K562 (cell line): ENCODE measurements around the gene SORBS2. TPM values are rescaled to one million over a fixed set of nuclear protein-coding genes. Genes with fewer than 3 reads are reported as not detected.

Source experiments
- ATAC-seq: fragments of 200-7000 bp; cut with Tn5 transposase; 3 replicates; pipeline ENCODE4 v1.9.1; 2020; ENCODE audit warnings: moderate library complexity
- BruUV-seq: library from RNA; stranded (reverse); fragments of 400-500 nt; replicated peaks from 2 replicates; lab custom pipeline; 2021; lab: Mats Ljungman, UMichigan
- CTCF ChIA-PET: fragments of 300-600 bp; formaldehyde crosslinking; extraction: SDS; loops from one replicate; lab custom pipeline; 2021; ENCODE audit warnings: low intra/inter-chr PET ratio; lab: Yijun Ruan, JAX
- POLR2A ChIA-PET: fragments of 300-600, 350-650 bp; sonication (Branson Sonifier 250); formaldehyde crosslinking; extraction: SDS; loops from one replicate; lab custom pipeline; 2021; ENCODE audit warnings: antibody characterized with exemption, inconsistent platforms; lab: Yijun Ruan, JAX
- DNase-seq, 4 experiments: peaks; one replicate each; pipeline versions ENCODE4 v3.0.0 to v3.0.0-alpha.2; 2011 to 2018; ENCODE audit warnings: low spot score in 3 of 4, mixed read lengths in 3 of 4; ENCODE audit errors: extremely low read depth in 1 of 4
- FAIRE-seq: peaks from 2 replicates; lab custom pipeline; 2011; peaks lifted over from hg19 to GRCh38; lab: Jason Lieb, UNC
- H2AFZ ChIP-seq: 2 replicates; pipeline ENCODE4 v1.6.0; 2011; ENCODE audit warnings: low read depth, low read length, control low read depth, inconsistent platforms
- H3K27ac ChIP-seq: fragments of 200-600 bp; 3 replicates; pipeline ENCODE4 v1.8.0; 2011; ENCODE audit warnings: low read depth, mild to moderate bottlenecking, control low read depth, inconsistent platforms, low read length, moderate library complexity, mixed read lengths; ENCODE audit errors: extremely low read depth
- H3K27me3 ChIP-seq, 2 experiments: fragments of 300-600 bp in 1 of 2; 2 replicates in 1 of 2; 3 replicates in 1 of 2; pipeline versions ENCODE4 v1.6.0 to v1.8.0; 2011; ENCODE audit warnings: inconsistent platforms in 2 of 2, low read length in 2 of 2, mild to moderate bottlenecking in 1 of 2, mixed read lengths in 1 of 2, moderate library complexity in 1 of 2; ENCODE audit not compliant: control insufficient read depth in 2 of 2, insufficient read depth in 2 of 2
- H3K36me3 ChIP-seq: fragments of 300-600 bp; 3 replicates; pipeline ENCODE4 v1.8.0; 2011; ENCODE audit warnings: mild to moderate bottlenecking, low read length, inconsistent platforms; ENCODE audit not compliant: control insufficient read depth, insufficient read depth
- H3K4me1 ChIP-seq, 2 experiments: fragments of 200-600 bp in 1 of 2; replicated peaks in 1 of 2; 2 replicates in 1 of 2; 3 replicates in 1 of 2; pipeline versions ENCODE4 v1.5.1 to v1.8.0; 2011; ENCODE audit warnings: inconsistent platforms in 2 of 2, low read length in 2 of 2, mild to moderate bottlenecking in 1 of 2, mixed read lengths in 1 of 2, moderate library complexity in 1 of 2; ENCODE audit not compliant: control insufficient read depth in 2 of 2, insufficient read depth in 2 of 2
- H3K4me2 ChIP-seq: 2 replicates; pipeline ENCODE4 v1.6.1; 2011; ENCODE audit warnings: low read length, control low read depth, inconsistent platforms, mixed read lengths; ENCODE audit not compliant: insufficient read depth
- H3K4me3 ChIP-seq: fragments of 200-600 bp; sonication (generic), shearing (Covaris generic); 2 replicates; pipeline ENCODE4 v1.5.1; 2016; ENCODE audit warnings: control low read depth, inconsistent platforms
- H3K79me2 ChIP-seq: fragments of 200-600 bp; 3 replicates; pipeline ENCODE4 v1.8.0; 2011; ENCODE audit warnings: low read length, inconsistent platforms; ENCODE audit not compliant: control insufficient read depth, insufficient read depth
- H3K9ac ChIP-seq, 2 experiments: 2 replicates each; pipeline versions ENCODE4 v1.6.0 to v1.6.1; 2011; ENCODE audit warnings: low read depth in 2 of 2, low read length in 2 of 2, control low read depth in 1 of 2, inconsistent platforms in 1 of 2, mild to moderate bottlenecking in 1 of 2, mixed read lengths in 1 of 2; ENCODE audit not compliant: insufficient read depth in 1 of 2
- H3K9me1 ChIP-seq: one replicate; pipeline ENCODE4 v1.6.0; 2011; ENCODE audit warnings: inconsistent platforms, mild to moderate bottlenecking, low read length, moderate library complexity; ENCODE audit not compliant: control insufficient read depth, insufficient read depth
- H3K9me3 ChIP-seq: replicated peaks from 2 replicates; pipeline ENCODE4 v1.5.1; 2011; ENCODE audit warnings: low read depth, low read length, inconsistent platforms; ENCODE audit not compliant: control insufficient read depth, insufficient read depth
- H4K20me1 ChIP-seq: replicated peaks from 2 replicates; pipeline ENCODE4 v1.6.1; 2011; ENCODE audit warnings: low read length, inconsistent platforms, mixed read lengths; ENCODE audit not compliant: control insufficient read depth, insufficient read depth
- BHLHE40 ChIP-seq: IDR thresholded peaks from 2 replicates; pipeline ENCODE4 v1.6.1; 2011; ENCODE audit warnings: low read length, improper control_type of control experiment
- CEBPB ChIP-seq: fragments of 450-650 bp; IDR thresholded peaks from 2 replicates; pipeline ENCODE4 v1.6.1; 2016; ENCODE audit warnings: missing genetic modification characterization, missing compliant biosample characterization
- DACH1 ChIP-seq: fragments of 450-650 bp; IDR thresholded peaks from 2 replicates; pipeline ENCODE4 v1.6.1; 2018; ENCODE audit not compliant: partially characterized antibody
- GTF3C2 ChIP-seq: IDR thresholded peaks from 3 replicates; pipeline ENCODE4 v1.6.1; 2011; ENCODE audit warnings: borderline replicate concordance, mild to moderate bottlenecking, moderate library complexity; ENCODE audit not compliant: insufficient read length; ENCODE audit errors: extremely low read depth
- HNRNPUL1 ChIP-seq: fragments of 200-400 bp; formaldehyde crosslinking; IDR thresholded peaks from 2 replicates; pipeline ENCODE4 v1.6.1; 2017; ENCODE audit warnings: low read length
- JUND ChIP-seq, 2 experiments: IDR thresholded peaks; 2 replicates in 1 of 2; 3 replicates in 1 of 2; pipeline ENCODE4 v1.6.1; 2011; ENCODE audit warnings: borderline replicate concordance in 2 of 2, low read depth in 2 of 2, low read length in 2 of 2, improper control_type of control experiment in 1 of 2, missing biosample characterization in 1 of 2, missing genetic modification characterization in 1 of 2, missing genetic modification reagents in 1 of 2
- MED1 ChIP-seq: sonication (generic); formaldehyde crosslinking; IDR thresholded peaks from 2 replicates; pipeline ENCODE4 v1.8.1; 2023; ENCODE audit warnings: missing genetic modification reagents, borderline replicate concordance
- NFE2 ChIP-seq: IDR thresholded peaks from 2 replicates; pipeline ENCODE4 v1.6.1; 2014; ENCODE audit warnings: antibody characterized with exemption, low read depth
- RBM22 ChIP-seq: fragments of 200-400 bp; formaldehyde crosslinking; IDR thresholded peaks from 2 replicates; pipeline ENCODE4 v1.6.1; 2018; ENCODE audit warnings: low read length, low read depth; ENCODE audit not compliant: poor library complexity, severe bottlenecking
- TGIF2 ChIP-seq: sonication (generic); formaldehyde crosslinking; IDR thresholded peaks from 2 replicates; pipeline ENCODE4 v1.8.1; 2022; ENCODE audit warnings: mild to moderate bottlenecking, missing genetic modification reagents, moderate library complexity
- UBTF ChIP-seq, 2 experiments: IDR thresholded peaks; 2 replicates each; pipeline ENCODE4 v1.6.1; 2012; ENCODE audit warnings: improper control_type of control experiment in 2 of 2, low read depth in 2 of 2, low read length in 2 of 2, borderline replicate concordance in 1 of 2
- ZBTB17 ChIP-seq: fragments of 450-650 bp; formaldehyde crosslinking; IDR thresholded peaks from 2 replicates; pipeline ENCODE4 v1.4.0; 2020; ENCODE audit warnings: mild to moderate bottlenecking
- ZNF586 ChIP-seq: fragments of 450-650 bp; formaldehyde crosslinking; conservative IDR thresholded peaks from 2 replicates; pipeline ENCODE4 v1.4.0; 2020; ENCODE audit warnings: mild to moderate bottlenecking, moderate library complexity
- ZNF77 ChIP-seq: fragments of 250-450 bp; sonication (Bioruptor Pico); IDR thresholded peaks from 2 replicates; pipeline ENCODE4 v1.5.0; 2020
- ZNF785 ChIP-seq: fragments of 250-450 bp; sonication (Bioruptor Pico); IDR thresholded peaks from 2 replicates; pipeline ENCODE4 v1.4.0; 2020; ENCODE audit warnings: mild to moderate bottlenecking
- ZNF830 ChIP-seq: fragments of 250-450 bp; sonication (Bioruptor Pico); IDR thresholded peaks from 2 replicates; pipeline ENCODE4 v1.5.0; 2021; ENCODE audit warnings: mild to moderate bottlenecking
- WGBS: fragments of 100-300 bp; shearing (Covaris generic); methylation state at CpG from one replicate; pipeline ENCODE4 v1.1.6; 2016; ENCODE audit warnings: low coverage, mixed read lengths; ENCODE audit not compliant: insufficient coverage; ENCODE audit errors: missing lambda C conversion rate; 5-methylcytosine and 5-hydroxymethylcytosine counted together
- in situ Hi-C: fragments of 300-500 bp; cut with MboI; formaldehyde crosslinking; loops from 4 replicates; pipeline ENCODE4 v1.15.0; 2018; ENCODE audit warnings: inconsistent platforms, mixed read lengths
- intact Hi-C: fragments of 100-400 bp; cut with micrococcal nuclease; formaldehyde crosslinking; loops from 2 replicates; pipeline ENCODE4 v1.14.2; 2022
- polyA plus RNA-seq, 8 experiments: library from polyadenylated mRNA; depleted of rRNA in 4 of 8; stranded (reverse) in 5 of 8; unstranded in 3 of 8; fragments of >200 nt; fragmentation: Nextera tagmentation in 2 of 8; fragmentation: Illumina TruSeq in 1 of 8; extraction: Ambion mirVana in 2 of 8; extraction: Trizol in 1 of 8; gene quantifications; 2 replicates each; pipeline versions ENCODE4 v1.2.1 to v1.2.3, GENCODE V29; 2011 to 2014; ENCODE audit warnings: inconsistent platforms in 1 of 8, missing spikeins in 1 of 8
- total RNA-seq, 7 experiments: library from RNA; depleted of rRNA in 6 of 7; stranded (reverse); fragments of >200 nt in 6 of 7; fragmentation: Illumina TruSeq in 2 of 7; extraction: Trizol in 2 of 7; gene quantifications; 2 replicates each; pipeline versions ENCODE4 v1.2.1 to v1.2.3, GENCODE V29; 2011 to 2021; ENCODE audit warnings: low replicate concordance in 1 of 7
- TF ChIP-seq, protein P1 (sequence below): fragments of 200-800 bp; sonication (Bioruptor generic); IDR thresholded peaks from 2 replicates; pipeline ENCODE4 v1.6.1; 2017; ENCODE audit warnings: missing genetic modification characterization, missing compliant biosample characterization

SORBS2 gene
- total and polyA plus RNA-seq, 9 of the 15 experiments (the other 6 are each of a cell fraction or from before 2014, with no cell fraction given), result 0.29 TPM; not detected in 8

DNA sequence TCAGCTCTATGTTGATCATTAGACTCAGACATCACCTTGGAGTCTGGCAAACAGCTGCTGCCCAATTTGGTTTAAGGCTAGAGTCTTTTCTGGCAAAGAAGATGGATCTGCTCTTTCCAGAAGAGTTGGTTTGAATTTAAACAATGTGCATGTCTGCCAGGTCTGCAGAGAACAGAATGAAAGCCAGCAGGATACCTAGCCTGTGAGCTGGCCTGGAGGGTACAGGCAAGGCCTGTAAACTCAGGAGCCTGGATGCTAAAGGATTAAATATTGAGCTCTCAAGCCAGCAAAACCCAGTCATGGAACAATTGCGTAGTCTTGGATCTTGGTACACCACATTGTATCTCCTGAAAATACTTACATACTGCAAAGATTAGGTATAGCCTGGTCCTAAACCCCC, 261.1 kb downstream of the SORBS2 start:
- H3K27ac ChIP-seq, result no peak overlapping the region
- FAIRE-seq (no peak), DNase-seq (no peak), ATAC-seq (no peak)
- no peaks in the 10 kb centered on the region for H3K9me1 ChIP-seq
- WGBS, result 0% methylated on average over 1 of the region's 1 CpG
- no peak overlapping the region for H3K4me2 ChIP-seq
- intact Hi-C loops (no loop called here), in situ Hi-C loops (no loop called here)
- no peak overlapping the region for H3K9ac ChIP-seq
- peaks cover 3 to 8% of the 10 kb centered on the region in 2 experiments; a peak in 2 of 5 replicates for H3K27me3 ChIP-seq
- H4K20me1 ChIP-seq, result no peaks in the 10 kb centered on the region
- CTCF ChIA-PET, result no interaction called here
- no peaks in the 10 kb centered on the region for H3K9me3 ChIP-seq
- BruUV-seq, result no TSS peak
- no peaks in the 10 kb centered on the region for H3K79me2 ChIP-seq
- no peak overlapping the region for H3K4me3 ChIP-seq
- H2AFZ ChIP-seq, result no peak overlapping the region
- POLR2A ChIA-PET, result interaction anchor here (0.6 kb wide), 1 partner anchor 365 kb away, joined by 3 read pairs; no protein-coding TSS in a partner anchor
- no peaks in the 10 kb centered on the region for H3K4me1 ChIP-seq
- no peaks in the 10 kb centered on the region for H3K36me3 ChIP-seq
- no peak for TF ChIP-seq DACH1
- TF ChIP-seq RBM22, result no peak
- TF ChIP-seq TGIF2 (CRISPR knock-in tag), result no peak
- no peak for TF ChIP-seq JUND (IDR thresholded peaks at IDR 0.05; ENCODE audit: borderline replicate concordance, low read depth, low read length)
- TF ChIP-seq JUND (tag; IDR thresholded peaks at IDR 0.05; ENCODE audit: borderline replicate concordance, low read depth, low read length), result no peak
- TF ChIP-seq, protein P1, sequence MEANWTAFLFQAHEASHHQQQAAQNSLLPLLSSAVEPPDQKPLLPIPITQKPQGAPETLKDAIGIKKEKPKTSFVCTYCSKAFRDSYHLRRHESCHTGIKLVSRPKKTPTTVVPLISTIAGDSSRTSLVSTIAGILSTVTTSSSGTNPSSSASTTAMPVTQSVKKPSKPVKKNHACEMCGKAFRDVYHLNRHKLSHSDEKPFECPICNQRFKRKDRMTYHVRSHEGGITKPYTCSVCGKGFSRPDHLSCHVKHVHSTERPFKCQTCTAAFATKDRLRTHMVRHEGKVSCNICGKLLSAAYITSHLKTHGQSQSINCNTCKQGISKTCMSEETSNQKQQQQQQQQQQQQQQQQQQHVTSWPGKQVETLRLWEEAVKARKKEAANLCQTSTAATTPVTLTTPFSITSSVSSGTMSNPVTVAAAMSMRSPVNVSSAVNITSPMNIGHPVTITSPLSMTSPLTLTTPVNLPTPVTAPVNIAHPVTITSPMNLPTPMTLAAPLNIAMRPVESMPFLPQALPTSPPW, result no peak
- no peak for TF ChIP-seq ZNF830 (CRISPR knock-in tag)
- no peak for TF ChIP-seq ZNF586 (CRISPR knock-in tag)
- TF ChIP-seq HNRNPUL1, result no peak
- no peak for TF ChIP-seq CEBPB (tag)
- TF ChIP-seq MED1, result no peak
- TF ChIP-seq UBTF (IDR thresholded peaks at IDR 0.05; ENCODE audit: borderline replicate concordance in 1 of 2, low read depth in 2 of 2, low read length in 2 of 2), result no peak
- no peak for TF ChIP-seq BHLHE40
- no peak for TF ChIP-seq ZNF77 (CRISPR knock-in tag)
- no peak for TF ChIP-seq ZNF785 (CRISPR knock-in tag)
- TF ChIP-seq GTF3C2, result no peak
- no peak for TF ChIP-seq ZBTB17 (CRISPR knock-in tag)
- no peak for TF ChIP-seq NFE2
